Smooth muscle cell (in vitro differentiated cells): ENCODE results near the gene FDXR. TPM values are rescaled to one million over a fixed set of nuclear protein-coding genes. Genes with fewer than 3 reads are reported as not detected.
A peak's percentile ranks its signal among the peaks of the same experiment; 100 is the strongest.

Experiments used
- DNase-seq: peaks from one replicate; lab custom pipeline; 2025; ENCODE audit not compliant: unreplicated experiment; lab: John Stamatoyannopoulos, UW
- H2AFZ ChIP-seq: fragments of 200-600 bp; sonication (generic); 2 replicates; pipeline ENCODE4 v1.6.0; 2016; ENCODE audit warnings: antibody characterized with exemption, low read depth, mild to moderate bottlenecking
- H3F3A ChIP-seq: fragments of 200-600 bp; sonication (generic); 2 replicates; pipeline ENCODE4 v1.6.0; 2017; ENCODE audit warnings: antibody characterized with exemption, low read depth
- H3K27ac ChIP-seq: fragments of 200-600 bp; sonication (generic); 2 replicates; pipeline ENCODE4 v1.5.1; 2016; ENCODE audit warnings: low read depth, mild to moderate bottlenecking
- H3K27me3 ChIP-seq: fragments of 200-600 bp; sonication (generic); 2 replicates; pipeline ENCODE4 v1.6.1; 2016; ENCODE audit warnings: low read depth, mild to moderate bottlenecking
- H3K36me3 ChIP-seq: fragments of 200-600 bp; sonication (generic); 2 replicates; pipeline ENCODE4 v1.5.1; 2016; ENCODE audit warnings: low read depth
- H3K4me1 ChIP-seq: fragments of 200-600 bp; sonication (generic); 2 replicates; pipeline ENCODE4 v1.5.1; 2016; ENCODE audit warnings: low read depth
- H3K4me2 ChIP-seq: fragments of 200-600 bp; sonication (generic); 2 replicates; pipeline ENCODE4 v1.6.0; 2016; ENCODE audit warnings: mild to moderate bottlenecking
- H3K4me3 ChIP-seq: fragments of 200-600 bp; sonication (generic); 2 replicates; pipeline ENCODE4 v1.5.1; 2016; ENCODE audit warnings: mild to moderate bottlenecking
- H3K79me2 ChIP-seq: fragments of 200-600 bp; sonication (generic); 2 replicates; pipeline ENCODE4 v1.6.0; 2016; ENCODE audit warnings: low read depth, mild to moderate bottlenecking
- H3K9ac ChIP-seq: fragments of 200-600 bp; sonication (generic); 2 replicates; pipeline ENCODE4 v1.6.0; 2016; ENCODE audit warnings: low read depth
- H3K9me3 ChIP-seq: fragments of 200-600 bp; sonication (generic); replicated peaks from 2 replicates; pipeline ENCODE4 v1.5.1; 2016; ENCODE audit warnings: low read depth
- H4K20me1 ChIP-seq: fragments of 200-600 bp; sonication (generic); 2 replicates; pipeline ENCODE4 v1.6.0; 2016; ENCODE audit warnings: low read depth
- CTCF ChIP-seq: fragments of 200-600 bp; sonication (generic); IDR thresholded peaks from 2 replicates; pipeline ENCODE4 v1.5.1; 2017; ENCODE audit warnings: borderline replicate concordance, mild to moderate bottlenecking, antibody characterized with exemption; ENCODE audit not compliant: insufficient read depth, poor library complexity, severe bottlenecking
- WGBS: methylation state at CpG from one replicate; pipeline ENCODE4 v1.1.7; 2016; ENCODE audit warnings: low lambda C conversion rate; 5-methylcytosine and 5-hydroxymethylcytosine counted together
- polyA plus RNA-seq: library from polyadenylated mRNA; unstranded; fragments of >200 nt; fragmentation: Nextera tagmentation; extraction: Ambion mirVana; gene quantifications from 2 replicates; pipeline ENCODE4 v1.2.1, GENCODE V29; 2016
- total RNA-seq: library from RNA; depleted of rRNA; stranded (reverse); fragments of >200 nt; gene quantifications from 2 replicates; pipeline ENCODE4 v1.2.3, GENCODE V29; 2014

The FDXR gene
- total and polyA plus RNA-seq, 2 experiments from 2014 or later: 5.6 to 18.7 TPM

- no peaks in the 10 kb centered on the region for H3F3A ChIP-seq
- TF ChIP-seq CTCF: no peak
- H2AFZ ChIP-seq: no peak overlapping the region
- no peak overlapping the region for H3K4me2 ChIP-seq
- no peaks in the 10 kb centered on the region for H3K9me3 ChIP-seq
- no peaks in the 10 kb centered on the region for H3K79me2 ChIP-seq
- DNase-seq: no peak
- H4K20me1 ChIP-seq: peaks cover 3% of the 10 kb centered on the region
- no peak overlapping the region for H3K27ac ChIP-seq
- no peak overlapping the region for H3K9ac ChIP-seq
- no peak overlapping the region for H3K4me3 ChIP-seq
- H3K36me3 ChIP-seq: no peaks in the 10 kb centered on the region
- WGBS: 91% methylated on average over 19 of the region's 19 CpGs
- peaks cover 11% of the 10 kb centered on the region for H3K27me3 ChIP-seq
- no peaks in the 10 kb centered on the region for H3K4me1 ChIP-seq
Observed at GRCh38 chr17:74866198-74866835, 6.5 kb downstream of the FDXR start.

- no peaks in the 10 kb centered on the region for H3K36me3 ChIP-seq
- no peak for TF ChIP-seq CTCF
- H4K20me1 ChIP-seq: peaks cover 3% of the 10 kb centered on the region
- no peak overlapping the region for H3K27ac ChIP-seq
- no peaks in the 10 kb centered on the region for H3K9me3 ChIP-seq
- no peak for DNase-seq
- no peak overlapping the region for H3K4me2 ChIP-seq
- WGBS: 92% methylated on average over 18 of the region's 19 CpGs
- H3K9ac ChIP-seq: no peak overlapping the region
- H3F3A ChIP-seq: no peaks in the 10 kb centered on the region
- H3K4me3 ChIP-seq: no peak overlapping the region
- H2AFZ ChIP-seq: no peak overlapping the region
- no peaks in the 10 kb centered on the region for H3K79me2 ChIP-seq
- peaks cover 18% of the 10 kb centered on the region for H3K27me3 ChIP-seq
- H3K4me1 ChIP-seq: peaks cover 6% of the 10 kb centered on the region
Observed at GRCh38 chr17:74865504-74866197, 7.1 kb downstream of the FDXR start.

- Histone ChIP-seq H2AFZ (no peak overlapping the region), H3K79me2 (no peaks in the 10 kb centered on the region), H3K4me2 (no peak overlapping the region), H3K27me3 (peaks cover 25% of the 10 kb centered on the region), H3K9ac (no peak overlapping the region), H4K20me1 (peaks cover 3% of the 10 kb centered on the region), H3K27ac (no peak overlapping the region), H3F3A (no peaks in the 10 kb centered on the region), H3K4me3 (no peak overlapping the region), H3K9me3 (no peaks in the 10 kb centered on the region), H3K4me1 (peaks cover 6% of the 10 kb centered on the region), H3K36me3 (no peaks in the 10 kb centered on the region)
- WGBS: 32% methylated on average over 11 of the region's 11 CpGs
- peak; percentile 59 for DNase-seq
- TF ChIP-seq CTCF: peak; percentile 91
Observed at GRCh38 chr17:74864866-74865395, 7.9 kb downstream of the FDXR start.
